GOT3 (cell line): ENCODE results near the gene TPM2.

Source experiments
- DNase-seq: peaks from one replicate; lab custom pipeline; 2025; ENCODE audit warnings: mixed read lengths; lab: John Stamatoyannopoulos, UW

TPM2 gene

GRCh38 chr9:35689542-35690293, at the start of gene TPM2:
TSS of gene TPM2 (minus strand) at chr9:35689925. CDS start at chr9:35689817, 108 bp downstream.
- peak; percentile 36 for DNase-seq

DNA sequence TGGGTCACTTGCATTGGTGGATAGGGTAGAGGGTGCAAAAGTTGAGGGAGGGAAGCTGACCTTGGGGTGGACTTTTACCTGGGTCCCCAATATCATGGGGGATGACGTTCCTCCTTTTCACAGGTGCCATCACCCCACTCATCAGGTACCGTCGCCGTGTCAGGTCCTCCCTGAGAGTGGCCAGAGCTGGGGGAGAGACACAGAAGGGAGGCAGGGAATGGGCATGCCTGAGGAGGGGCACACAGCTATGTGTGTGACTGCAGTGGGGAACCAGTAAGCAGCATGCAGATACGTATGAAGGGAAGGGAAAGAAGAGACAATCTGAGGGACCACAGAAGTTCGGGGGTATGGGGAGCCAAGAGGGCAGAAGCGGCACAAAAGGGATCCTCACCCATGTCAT, 49.2 kb upstream of the TPM2 start:
- DNase-seq: no peak

DNA sequence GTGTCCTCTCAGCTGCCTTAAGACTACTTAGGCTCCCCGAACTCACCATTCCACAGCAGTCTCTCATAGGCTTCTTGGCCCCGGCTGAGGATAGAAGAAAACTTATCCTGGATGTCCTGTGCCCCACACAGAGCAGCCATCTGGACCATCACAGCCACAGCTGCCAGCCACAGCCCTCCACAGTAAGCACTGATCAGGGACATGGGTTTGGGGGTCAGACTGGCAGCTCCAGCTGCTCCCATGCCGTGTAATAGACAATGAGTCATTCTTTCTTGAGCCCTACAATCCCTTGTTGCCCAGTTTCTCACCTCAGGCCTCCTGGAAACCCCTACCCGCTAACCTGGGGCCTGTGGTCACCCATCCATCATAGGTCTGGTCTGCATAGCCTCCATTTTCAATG, 48.5 kb upstream of the TPM2 start:
- DNase-seq: no peak

DNA sequence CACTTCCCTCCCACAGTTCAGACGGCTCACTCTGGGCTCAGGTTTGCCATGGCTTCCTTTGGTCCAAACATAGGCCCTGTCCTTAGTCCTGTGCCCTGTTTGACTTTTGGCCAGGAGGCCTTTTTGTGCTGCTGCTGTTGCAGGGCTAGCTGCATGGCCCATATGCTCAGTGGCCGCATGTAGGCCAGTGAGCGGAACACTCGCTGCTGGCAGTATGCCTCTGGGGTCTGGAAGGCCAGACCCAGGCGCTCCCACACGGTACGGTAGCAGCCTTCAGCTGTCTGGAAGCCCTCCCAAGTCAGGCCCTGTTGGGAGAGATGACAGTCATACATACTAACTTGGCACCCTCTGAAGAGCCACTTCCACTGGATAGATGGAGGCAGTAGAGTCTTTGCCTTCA, 47.4 kb upstream of the TPM2 start:
- no peak for DNase-seq

- DNase-seq: no peak
Measured at GRCh38 chr9:35736201-35736633, 46.5 kb upstream of the TPM2 start.

DNA sequence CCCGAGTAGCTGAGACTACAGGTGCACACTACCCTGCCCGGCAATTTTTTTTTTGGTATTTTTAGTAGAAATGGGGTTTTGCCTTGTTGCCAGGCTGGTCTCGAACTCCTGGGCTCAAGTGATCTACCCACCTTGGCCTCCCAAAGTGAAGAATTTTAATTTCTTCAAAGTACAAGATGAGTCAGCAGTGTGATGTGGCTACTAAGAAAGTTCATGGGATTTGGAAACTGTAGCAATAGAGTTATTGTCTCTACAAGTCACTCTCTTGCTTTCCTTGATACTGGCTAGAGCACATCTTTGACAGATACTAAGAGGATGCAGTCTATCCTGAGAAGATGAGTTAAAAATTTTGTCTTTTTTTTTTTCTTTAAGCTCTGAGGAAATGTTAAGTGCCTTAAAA, 44.4 kb upstream of the TPM2 start:
- DNase-seq: no peak

DNA sequence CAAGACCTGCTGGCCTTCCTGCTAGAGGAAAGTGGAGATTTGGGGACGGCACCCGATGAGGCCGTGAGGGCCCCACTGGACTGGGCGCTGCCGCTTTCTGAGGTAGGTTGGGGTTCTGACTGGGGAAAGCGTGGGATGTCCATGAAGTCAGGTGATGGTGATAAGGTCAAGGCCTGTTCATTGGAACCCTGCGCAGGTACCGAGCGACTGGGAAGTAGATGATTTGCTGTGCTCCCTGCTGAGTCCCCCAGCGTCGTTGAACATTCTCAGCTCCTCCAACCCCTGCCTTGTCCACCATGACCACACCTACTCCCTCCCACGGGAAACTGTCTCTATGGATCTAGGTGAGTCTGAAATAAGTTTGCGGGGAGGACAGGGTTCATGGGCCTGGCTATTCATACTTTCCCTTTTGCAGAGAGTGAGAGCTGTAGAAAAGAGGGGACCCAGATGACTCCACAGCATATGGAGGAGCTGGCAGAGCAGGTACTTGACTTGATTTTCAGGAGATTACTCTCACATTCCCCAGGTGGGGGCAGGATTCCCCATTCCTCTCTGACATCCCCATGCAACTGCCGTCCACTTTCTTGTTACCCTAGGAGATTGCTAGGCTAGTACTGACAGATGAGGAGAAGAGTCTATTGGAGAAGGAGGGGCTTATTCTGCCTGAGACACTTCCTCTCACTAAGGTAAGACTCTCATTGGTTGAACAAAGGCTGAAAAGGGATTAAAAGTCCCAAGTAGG, 43.2 kb upstream of the TPM2 start:
- no peak for DNase-seq

DNA sequence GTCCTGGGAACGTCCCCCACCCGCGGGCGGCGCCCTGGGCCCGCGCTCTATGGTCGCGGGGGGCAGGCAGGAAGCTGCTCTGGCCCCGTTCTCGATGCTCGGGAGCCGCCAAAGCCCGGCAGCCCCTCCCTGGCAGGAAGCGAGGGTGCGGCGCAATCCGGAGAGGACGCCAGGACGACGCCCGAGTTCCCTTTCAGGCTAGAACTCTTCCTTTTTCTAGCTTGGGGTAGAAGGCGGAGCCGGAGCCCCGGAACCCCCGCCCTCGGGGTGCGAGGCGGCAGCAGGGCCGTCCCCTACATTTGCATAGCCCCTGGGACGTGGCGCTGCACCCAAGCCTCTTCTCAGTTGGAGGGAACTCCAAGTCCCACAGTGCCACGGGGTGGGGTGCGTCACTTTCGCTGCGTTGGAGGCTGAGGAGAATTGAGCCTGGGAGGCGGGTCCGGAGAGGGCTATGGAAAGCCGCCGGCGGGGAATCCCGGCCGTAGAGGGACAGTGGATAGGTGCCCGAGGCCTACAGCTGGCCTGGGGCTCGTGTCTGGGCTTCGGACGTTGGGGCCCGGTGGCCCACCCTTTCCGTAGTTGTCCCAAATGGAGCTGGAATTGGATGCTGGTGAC, 42.6 kb upstream of the TPM2 start, which contains the start of the genes CREB3 and TLN1:
TSS of gene CREB3 (plus strand) at position 482 of the 615 bp plus-strand sequence. CDS start at position 589, 107 bp downstream.
TSS of gene TLN1 (minus strand) at position 11 of the 615 bp plus-strand sequence. CDS start 6,501 bp downstream, outside the sequence.
- peak; percentile 86 for DNase-seq

DNA sequence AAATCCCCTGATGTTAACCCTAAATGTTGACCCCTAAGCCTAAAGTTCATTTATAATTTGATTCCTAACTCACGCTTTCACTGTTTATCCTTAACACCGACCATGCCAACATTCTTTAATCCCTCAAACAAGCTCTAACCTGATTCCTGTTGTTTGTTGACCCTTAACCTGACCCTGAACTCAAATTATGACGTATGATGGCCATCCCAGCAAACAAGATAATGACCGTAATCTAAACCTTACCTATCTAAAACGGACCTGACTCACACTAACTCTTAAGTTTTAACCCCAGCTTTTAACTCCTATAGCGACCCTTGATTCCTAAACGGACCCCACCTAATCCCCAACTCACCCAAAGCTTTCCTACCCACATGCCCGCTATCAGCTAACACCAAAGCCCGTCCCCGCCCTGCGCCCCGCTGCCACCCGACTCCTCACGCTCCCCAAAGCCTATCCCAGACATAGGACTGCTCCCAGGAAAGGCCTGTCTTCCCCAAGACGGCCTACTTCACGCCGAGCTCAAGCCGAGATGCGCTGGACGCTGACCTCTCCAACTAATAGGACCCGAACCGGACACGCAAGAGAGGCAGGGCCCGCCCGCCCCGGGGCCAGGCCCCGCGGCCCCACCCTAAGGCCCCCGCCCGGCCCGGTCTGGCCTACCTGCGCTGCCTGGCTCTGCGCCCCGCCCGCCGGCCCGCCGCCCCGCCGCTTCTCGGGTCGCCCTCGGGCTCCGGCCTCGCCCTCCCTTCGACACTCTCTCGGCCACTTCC, 41.9 kb upstream of the TPM2 start:
- DNase-seq: no peak

DNA sequence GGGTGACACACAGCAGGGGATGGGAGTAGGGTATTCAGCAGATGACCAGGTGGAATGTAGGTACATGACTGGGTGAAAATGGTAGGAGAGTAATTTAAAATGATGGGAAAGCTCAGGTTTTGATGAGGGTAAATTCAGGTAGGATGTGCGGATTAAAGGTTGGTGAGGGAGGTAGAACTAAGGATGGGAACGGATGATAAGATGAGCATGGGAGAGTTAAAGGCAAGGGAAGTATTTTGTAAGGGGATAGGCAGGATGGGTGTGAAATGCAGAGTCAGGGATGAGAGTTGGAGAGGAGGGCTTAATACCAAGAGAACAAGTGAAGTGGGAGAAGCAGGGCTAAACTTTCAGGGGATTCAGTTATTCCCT, 40.7 kb upstream of the TPM2 start:
- no peak for DNase-seq

DNA sequence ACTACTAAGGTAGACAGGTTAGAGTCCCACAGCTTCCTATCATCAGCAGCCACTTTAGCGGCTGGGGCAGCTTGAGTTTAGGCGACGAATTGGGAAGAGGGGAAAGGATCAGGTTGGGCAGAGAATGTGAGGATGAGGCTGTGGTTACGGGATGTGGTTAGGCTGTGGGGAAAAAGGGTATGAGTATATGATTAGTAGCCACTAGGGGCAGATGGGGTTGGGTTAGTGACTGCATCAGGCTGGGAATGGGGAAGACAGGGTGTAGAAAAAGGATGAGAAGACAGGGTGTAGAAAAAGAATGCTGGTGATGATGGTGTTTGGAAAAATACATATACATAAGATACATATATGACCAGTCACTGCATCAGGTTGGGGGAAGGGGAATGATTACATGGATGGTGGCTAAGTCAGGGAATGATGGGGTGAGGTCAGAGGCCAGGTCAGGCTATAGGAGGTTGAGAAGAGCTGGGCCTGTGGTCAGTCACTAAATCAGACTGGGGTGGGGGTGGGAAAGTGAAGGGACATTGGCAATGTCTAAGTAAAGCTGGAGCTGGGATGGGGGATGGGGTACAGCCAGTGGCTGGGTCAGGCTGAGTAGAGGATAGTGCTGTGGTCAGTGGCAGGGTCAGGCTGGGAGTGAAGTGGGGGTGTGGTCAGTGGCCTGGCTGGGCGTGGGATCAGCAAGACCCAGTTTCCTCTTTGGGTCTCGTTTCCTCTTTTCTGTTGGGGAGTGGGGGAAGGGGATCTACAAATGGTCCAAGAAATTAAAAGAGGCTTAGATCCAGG, 40.2 kb upstream of the TPM2 start:
- DNase-seq: no peak

DNA sequence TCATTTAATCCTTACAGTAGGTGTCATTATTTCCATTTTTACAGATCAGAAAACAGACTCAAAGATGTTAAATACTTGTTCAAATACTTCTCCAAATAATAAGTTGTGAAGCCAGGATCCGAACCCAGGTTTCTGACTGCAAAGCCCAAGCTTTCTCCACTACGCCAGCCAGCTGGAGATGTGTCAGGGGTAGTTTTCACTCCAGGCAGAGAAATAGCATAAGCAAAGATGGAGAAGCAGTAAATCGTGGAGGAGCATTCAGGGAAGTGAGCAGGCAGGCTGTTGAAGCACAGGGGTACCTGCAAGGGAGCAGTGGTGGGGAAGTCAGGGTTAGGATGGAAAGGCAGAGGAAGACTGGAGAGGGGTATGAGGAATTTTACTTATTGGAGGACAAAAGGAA, 39.4 kb upstream of the TPM2 start:
- DNase-seq: no peak

DNA sequence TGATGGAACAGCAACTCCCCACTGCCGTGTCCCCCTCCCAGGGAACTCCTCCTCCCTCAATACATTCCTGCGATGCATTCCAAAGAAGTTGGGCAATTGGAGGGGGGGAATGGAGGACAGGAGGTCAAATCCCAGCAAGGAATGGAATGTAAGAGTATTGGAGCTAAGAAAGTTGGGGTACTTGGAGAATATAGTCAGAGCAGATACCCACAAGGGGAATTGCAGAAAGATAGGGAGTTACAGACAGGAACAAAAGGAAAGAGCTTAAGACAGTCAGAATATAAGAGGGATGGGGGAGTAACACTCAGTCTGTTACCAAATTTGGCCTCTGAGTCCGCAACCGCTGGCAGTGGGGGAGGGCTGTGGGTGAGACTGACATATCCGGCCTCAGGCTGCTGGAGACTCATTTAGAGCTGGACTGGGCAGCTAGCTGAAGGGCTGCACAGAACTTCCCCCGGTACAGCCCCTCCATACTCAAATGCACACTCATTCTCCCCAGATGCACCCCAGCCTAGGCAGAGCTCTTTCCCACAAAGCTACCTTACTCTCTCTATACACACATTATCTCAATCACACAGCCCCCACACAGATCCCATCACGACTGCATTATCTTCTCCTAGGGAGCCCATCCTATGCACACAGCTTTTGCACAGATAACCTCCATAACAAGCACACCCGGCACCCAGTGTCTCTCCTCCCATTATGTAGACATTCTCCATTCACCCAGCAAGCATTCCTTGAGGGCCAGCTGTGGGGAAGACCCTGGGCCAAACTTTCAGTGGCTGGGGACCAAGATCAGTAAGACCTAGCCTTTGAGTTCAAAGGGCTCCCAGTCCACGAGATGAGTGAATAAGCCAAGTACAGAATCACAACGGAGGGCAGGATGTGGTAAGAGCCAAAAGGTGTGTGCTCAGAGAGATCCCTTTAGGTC, 38.6 kb upstream of the TPM2 start:
- no peak for DNase-seq

DNA sequence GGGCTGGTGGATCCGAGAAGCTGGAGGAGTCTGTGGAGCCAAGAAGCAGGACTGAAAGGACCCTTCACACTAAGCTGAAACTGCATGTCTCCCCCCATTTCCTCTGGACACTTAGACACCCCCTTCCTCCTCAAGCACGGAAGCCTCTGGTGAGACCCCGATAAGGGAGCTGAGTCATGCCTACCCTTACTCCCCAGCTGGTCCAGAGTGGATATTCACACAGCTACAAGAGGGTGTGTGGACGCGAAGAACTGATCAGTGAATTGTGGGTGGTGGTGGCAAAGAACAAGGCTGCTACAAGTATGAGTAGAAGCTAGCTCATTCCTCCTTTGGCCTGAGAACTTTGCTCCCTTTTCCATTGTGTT, 37.9 kb upstream of the TPM2 start:
- DNase-seq: no peak

DNA sequence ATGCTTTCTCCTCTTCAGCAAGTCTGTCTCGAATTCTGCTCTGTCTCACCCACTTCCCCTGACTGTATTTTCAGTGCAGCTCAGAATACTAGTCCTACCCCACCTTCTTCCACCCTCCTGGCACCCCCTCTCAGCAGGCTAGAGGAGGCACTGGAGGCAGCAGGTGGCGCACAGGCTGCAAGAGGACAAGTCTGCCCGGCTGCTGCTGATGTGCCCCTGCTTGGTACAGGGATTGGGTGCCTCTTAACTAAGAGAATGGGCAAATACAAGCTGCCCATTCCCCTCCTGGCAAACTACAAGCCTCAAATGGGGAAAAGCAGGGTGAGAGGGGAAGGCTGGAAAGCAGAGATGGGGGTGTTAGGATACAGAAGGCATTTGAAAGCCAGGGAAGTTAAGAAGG, 37.2 kb upstream of the TPM2 start:
- DNase-seq: no peak

DNA sequence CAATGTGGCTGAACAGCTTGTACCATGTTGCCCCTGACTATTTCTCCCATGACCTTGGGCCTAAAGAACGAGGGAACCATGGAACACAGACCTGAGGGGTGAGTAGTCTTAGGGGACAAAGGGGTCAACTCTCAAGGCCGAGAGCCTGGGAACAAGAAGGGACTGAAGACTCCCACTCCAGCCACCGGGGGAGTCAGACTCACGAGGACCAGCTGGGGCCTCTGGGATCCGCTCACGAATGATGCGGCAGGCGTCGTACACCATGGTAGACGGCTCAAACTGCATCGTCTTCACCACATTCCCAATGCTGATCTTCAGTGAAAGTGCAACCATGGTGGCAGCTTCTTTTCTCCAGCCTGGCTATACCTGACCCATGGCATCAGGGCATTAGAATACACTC, 35.6 kb upstream of the TPM2 start:
- DNase-seq: no peak

DNA sequence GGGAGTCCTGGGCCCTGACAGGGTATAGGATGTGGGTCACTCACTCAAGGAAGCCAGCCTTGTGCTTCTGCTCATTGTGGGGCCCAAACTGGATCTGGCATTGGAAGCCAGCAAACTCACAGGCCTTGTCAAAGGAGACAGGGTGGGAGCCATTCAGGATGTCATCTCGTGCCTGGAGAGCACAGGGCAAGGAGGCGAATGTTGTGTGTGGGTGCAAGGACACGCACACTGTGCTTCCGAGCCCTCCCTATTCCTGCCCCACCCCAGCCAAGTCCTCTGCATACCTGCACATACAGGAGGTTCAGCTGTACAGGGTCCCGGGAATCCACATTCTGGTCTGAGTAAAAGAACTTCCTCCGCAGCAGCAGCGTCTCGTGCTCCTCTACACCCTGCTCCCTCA, 34.2 kb upstream of the TPM2 start:
- DNase-seq: no peak

- DNase-seq: no peak
Measured at GRCh38 chr9:35723426-35723825, 33.7 kb upstream of the TPM2 start.

GRCh38 chr9:35719546-35719945, 29.8 kb upstream of the TPM2 start:
- no peak for DNase-seq
